Mesothelial cell of epicardium (in vitro differentiated cells): ENCODE measurements around the gene SPATA25. TPM values are rescaled to one million over a fixed set of nuclear protein-coding genes. Genes with fewer than 3 reads are reported as not detected.

Experiments
- DNase-seq, 2 experiments: peaks; one replicate each; pipeline ENCODE4 v3.0.0; 2021; ENCODE audit warnings: low spot score in 2 of 2; ENCODE audit not compliant: unreplicated experiment in 2 of 2
- H3K27ac Mint-ChIP-seq: 2 replicates; pipeline ENCODE4 v1.8.0; 2021; ENCODE audit warnings: mixed read lengths
- H3K27me3 Mint-ChIP-seq: 2 replicates; pipeline ENCODE4 v1.8.0; 2021; ENCODE audit warnings: low read depth, mixed read lengths
- H3K36me3 Mint-ChIP-seq: 2 replicates; pipeline ENCODE4 v1.8.0; 2021; ENCODE audit warnings: mixed read lengths
- H3K4me1 Mint-ChIP-seq: 2 replicates; pipeline ENCODE4 v1.8.0; 2021; ENCODE audit warnings: mixed read lengths
- H3K4me3 Mint-ChIP-seq: 2 replicates; pipeline ENCODE4 v1.8.0; 2021; ENCODE audit warnings: mild to moderate bottlenecking, moderate library complexity, mixed read lengths
- H3K9me3 Mint-ChIP-seq: 2 replicates; pipeline ENCODE4 v1.8.0; 2021; ENCODE audit warnings: mixed read lengths
- CTCF ChIP-seq: fragments of 200-600 bp; sonication (generic); IDR thresholded peaks from one replicate; pipeline ENCODE4 v1.5.0; 2021; ENCODE audit warnings: antibody characterized with exemption; ENCODE audit not compliant: unreplicated experiment
- total RNA-seq: library from RNA; stranded (reverse); gene quantifications from 3 replicates; pipeline ENCODE4 v1.2.1, GENCODE V29; 2021

SPATA25 gene
- total RNA-seq, 1 donor from 2014 or later, result 3.2 TPM

DNA sequence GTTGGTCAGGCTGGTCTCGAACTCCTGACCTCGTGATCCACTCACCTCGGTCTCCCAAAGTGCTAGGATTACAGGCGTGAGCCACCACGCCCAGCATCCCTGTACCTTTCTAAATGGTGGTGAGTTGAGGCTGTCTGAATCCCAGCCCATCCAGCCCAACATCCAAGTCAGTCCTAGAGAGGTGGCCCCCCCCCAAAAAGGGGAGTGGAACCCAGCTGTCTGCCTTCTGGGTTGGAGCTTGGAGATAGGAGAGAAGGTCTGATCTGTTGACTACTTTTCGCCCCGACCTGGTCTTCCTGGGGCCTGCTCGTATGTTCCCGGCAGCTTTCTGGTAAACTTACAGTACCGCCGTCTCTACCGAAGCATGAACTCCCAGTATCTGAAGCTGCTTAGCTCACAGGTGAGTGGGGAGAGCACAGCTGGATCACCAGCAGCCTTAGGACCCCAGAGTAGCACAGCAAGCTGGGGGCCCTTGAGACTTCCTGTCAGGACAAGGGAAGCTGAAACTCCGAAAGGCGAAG is 9.3 kb upstream of the SPATA25 start:
- DNase-seq, result no peak
- H3K27me3 Mint-ChIP-seq, result no peaks in the 10 kb centered on the region
- peaks cover 10% of the 10 kb centered on the region for H3K36me3 Mint-ChIP-seq
- no peak overlapping the region for H3K27ac Mint-ChIP-seq
- H3K4me1 Mint-ChIP-seq, result peaks cover 7% of the 10 kb centered on the region
- H3K9me3 Mint-ChIP-seq, result no peaks in the 10 kb centered on the region
- H3K4me3 Mint-ChIP-seq, result no peak overlapping the region
- no peak for TF ChIP-seq CTCF

- Mint-ChIP-seq H3K27ac (no peak overlapping the region), H3K27me3 (no peaks in the 10 kb centered on the region), H3K36me3 (peaks cover 10% of the 10 kb centered on the region), H3K4me1 (peaks cover 12% of the 10 kb centered on the region), H3K9me3 (no peaks in the 10 kb centered on the region), H3K4me3 (no peak overlapping the region)
- no peak for TF ChIP-seq CTCF
- DNase-seq, result no peak
Measured at GRCh38 chr20:45894797-45895196, 7.4 kb upstream of the SPATA25 start.

- TF ChIP-seq CTCF, result no peak
- H3K4me3 Mint-ChIP-seq, result no peak overlapping the region
- no peaks in the 10 kb centered on the region for H3K9me3 Mint-ChIP-seq
Measured at GRCh38 chr20:45893831-45894230, 6.4 kb upstream of the SPATA25 start.

DNA sequence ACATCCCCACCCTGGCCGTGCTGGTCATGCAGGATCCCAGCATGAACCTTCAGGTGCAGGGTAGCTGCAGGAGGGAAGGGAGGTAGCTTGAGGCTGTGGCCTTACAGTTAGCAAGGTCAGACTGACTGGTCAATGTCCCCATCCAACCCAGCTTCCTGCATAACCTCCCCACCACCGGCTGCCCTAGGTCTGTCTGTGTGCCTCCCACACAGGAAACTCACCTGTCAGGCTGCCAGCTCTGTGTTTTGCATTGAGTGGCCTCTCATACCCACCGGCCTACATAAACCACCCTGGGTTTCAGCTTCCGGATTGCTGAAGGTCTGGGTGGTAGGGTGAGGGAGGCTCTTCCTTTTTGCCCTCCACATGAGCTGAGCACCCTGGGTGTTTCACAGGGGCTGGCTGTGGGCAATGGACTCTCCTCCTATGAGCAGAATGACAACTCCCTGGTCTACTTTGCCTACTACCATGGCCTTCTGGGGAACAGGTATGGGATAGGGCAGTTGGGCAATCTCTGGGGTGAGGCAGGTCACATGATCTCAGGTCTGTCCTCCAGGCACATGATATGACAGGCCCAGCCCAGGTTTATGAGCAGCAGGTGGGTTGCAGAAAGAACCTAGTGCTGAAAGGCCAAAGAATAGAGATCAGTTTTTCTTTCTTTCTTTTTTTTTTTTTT is 5.5 kb upstream of the SPATA25 start:
- H3K27ac Mint-ChIP-seq, result peak overlapping the region; percentile 16

More at GRCh38 chr20:45893831-45894230, 6.4 kb upstream of the SPATA25 start:
- H3K27me3 Mint-ChIP-seq, result no peaks in the 10 kb centered on the region
- peaks cover 7% of the 10 kb centered on the region for H3K36me3 Mint-ChIP-seq
- no peak overlapping the region for H3K27ac Mint-ChIP-seq
- DNase-seq, result no peak
- peaks cover 14% of the 10 kb centered on the region for H3K4me1 Mint-ChIP-seq

GRCh38 chr20:45892049-45892825 is 4.8 kb upstream of the SPATA25 start:
- no peak for TF ChIP-seq CTCF
- no peak for DNase-seq
- Mint-ChIP-seq H3K27ac (peak overlapping the region; percentile 72), H3K4me3 (peak overlapping the region; percentile 92), H3K9me3 (no peaks in the 10 kb centered on the region), H3K36me3 (no peaks in the 10 kb centered on the region), H3K4me1 (peaks cover 14% of the 10 kb centered on the region), H3K27me3 (no peaks in the 10 kb centered on the region)

More for the DNA sequence above, 5.5 kb upstream of the SPATA25 start:
- Mint-ChIP-seq H3K4me3 (peak overlapping the region; percentile 92), H3K9me3 (no peaks in the 10 kb centered on the region), H3K4me1 (peaks cover 14% of the 10 kb centered on the region), H3K36me3 (peaks cover 3% of the 10 kb centered on the region), H3K27me3 (no peaks in the 10 kb centered on the region)
- no peak for TF ChIP-seq CTCF
- no peak for DNase-seq
